ENCODE measurements around the gene ELOVL5. TPM values are rescaled to one million over a fixed set of nuclear protein-coding genes. Genes with fewer than 3 reads are reported as not detected.

ELOVL5 gene
- total and polyA plus RNA-seq, 10 donors, result 48.8 to 113 (median 91.2) TPM

GRCh38 chr6:53268858-53269608, 79.7 kb downstream of the ELOVL5 start:
- 92 to 96% (median 94%) methylated on average over 6 of the region's 6 CpGs for WGBS, 5 donors
- DNase-seq, result no peak
- TF ChIP-seq POLR2AphosphoS5 (IDR thresholded peaks at IDR 0.05), result no peak
- TF ChIP-seq, protein P1, sequence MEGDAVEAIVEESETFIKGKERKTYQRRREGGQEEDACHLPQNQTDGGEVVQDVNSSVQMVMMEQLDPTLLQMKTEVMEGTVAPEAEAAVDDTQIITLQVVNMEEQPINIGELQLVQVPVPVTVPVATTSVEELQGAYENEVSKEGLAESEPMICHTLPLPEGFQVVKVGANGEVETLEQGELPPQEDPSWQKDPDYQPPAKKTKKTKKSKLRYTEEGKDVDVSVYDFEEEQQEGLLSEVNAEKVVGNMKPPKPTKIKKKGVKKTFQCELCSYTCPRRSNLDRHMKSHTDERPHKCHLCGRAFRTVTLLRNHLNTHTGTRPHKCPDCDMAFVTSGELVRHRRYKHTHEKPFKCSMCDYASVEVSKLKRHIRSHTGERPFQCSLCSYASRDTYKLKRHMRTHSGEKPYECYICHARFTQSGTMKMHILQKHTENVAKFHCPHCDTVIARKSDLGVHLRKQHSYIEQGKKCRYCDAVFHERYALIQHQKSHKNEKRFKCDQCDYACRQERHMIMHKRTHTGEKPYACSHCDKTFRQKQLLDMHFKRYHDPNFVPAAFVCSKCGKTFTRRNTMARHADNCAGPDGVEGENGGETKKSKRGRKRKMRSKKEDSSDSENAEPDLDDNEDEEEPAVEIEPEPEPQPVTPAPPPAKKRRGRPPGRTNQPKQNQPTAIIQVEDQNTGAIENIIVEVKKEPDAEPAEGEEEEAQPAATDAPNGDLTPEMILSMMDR (IDR thresholded peaks at IDR 0.05 in 8 of 11, conservative IDR thresholded peaks at IDR 0.05 in 3 of 11), result no peak
- no peak for TF ChIP-seq POLR2A (IDR thresholded peaks at IDR 0.05)
- no peak overlapping the region for H3K4me3 ChIP-seq
- H3K27me3 ChIP-seq (replicated peaks in 1 of 7), result no peaks in the 10 kb centered on the region
- intact Hi-C loops (cut with DNase I; ENCODE audit: low total_unique reads), result no loop called here
- H3K4me1 ChIP-seq, result peaks cover 7 to 28% (median 19%) of the 10 kb centered on the region in 6 donors
- H3K9me3 ChIP-seq, result no peaks in the 10 kb centered on the region
- peaks cover 7 to 91% (median 78%) of the 10 kb centered on the region in 6 donors for H3K36me3 ChIP-seq
- H3K27ac ChIP-seq, result no peak overlapping the region

GRCh38 chr6:53266553-53267090, 82.1 kb downstream of the ELOVL5 start:
- intact Hi-C loops (cut with DNase I; ENCODE audit: low total_unique reads), result no loop called here
- WGBS, 5 donors, result 96 to 100% (median 98%) methylated on average over 4 of the region's 4 CpGs
- Histone ChIP-seq H3K4me1 (peaks cover 7 to 33% (median 21%) of the 10 kb centered on the region in 6 donors), H3K36me3 (peaks cover 6 to 90% (median 70%) of the 10 kb centered on the region in 6 donors), H3K27me3 (replicated peaks in 1 of 7) (no peaks in the 10 kb centered on the region), H3K27ac (peak overlapping the region in 2 of 8 donors; percentile 53 to 74), H3K9me3 (no peaks in the 10 kb centered on the region), H3K4me3 (no peak overlapping the region)
- no peak for DNase-seq
- no peak for TF ChIP-seq POLR2A (IDR thresholded peaks at IDR 0.05)

DNA sequence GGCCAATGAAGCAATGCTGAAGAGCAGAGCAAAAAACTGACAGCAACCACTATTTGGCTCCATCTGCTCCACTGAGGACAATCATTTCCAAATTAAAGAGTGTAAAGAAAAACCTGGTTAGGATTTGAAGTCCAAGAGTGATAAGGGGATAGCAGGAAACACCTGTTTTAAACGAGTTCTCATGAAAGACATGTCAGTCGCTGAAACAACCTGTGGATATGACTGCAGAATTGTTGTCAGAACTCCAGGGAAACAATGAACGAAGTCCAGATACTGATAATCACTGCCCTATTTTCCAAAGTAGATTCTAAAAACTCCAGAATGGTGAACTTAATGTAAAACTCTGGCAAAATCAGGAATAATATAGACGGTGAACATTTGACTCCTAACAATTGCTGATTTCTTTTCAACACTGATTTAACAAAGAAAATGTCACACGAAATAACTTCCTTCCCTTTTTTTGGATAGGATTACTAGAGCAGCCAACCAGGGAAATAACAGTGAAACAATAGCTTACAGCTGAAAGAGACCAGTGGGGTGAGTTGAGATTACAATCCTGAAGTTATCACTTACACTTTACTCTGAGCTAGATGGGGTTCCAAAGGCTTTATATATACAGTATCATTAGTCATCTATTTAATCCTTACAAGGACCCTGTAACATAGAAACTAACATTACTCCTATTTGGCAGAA, 83.7 kb downstream of the ELOVL5 start:
- Histone ChIP-seq H3K36me3 (peaks cover 3 to 90% (median 68%) of the 10 kb centered on the region in 6 donors), H3K9me3 (no peaks in the 10 kb centered on the region), H3K27ac (peak overlapping the region in 7 of 8 donors; percentile 9 to 75 (median 50)), H3K27me3 (replicated peaks in 1 of 7) (no peaks in the 10 kb centered on the region), H3K4me3 (peak overlapping the region in 1 of 8 donors; percentile 20), H3K4me1 (peaks cover 7 to 33% (median 24%) of the 10 kb centered on the region in 6 donors)
- no peak for DNase-seq
- WGBS, 5 donors, result 36 to 44% (median 42%) methylated on average over 5 of the region's 5 CpGs
- intact Hi-C loops (cut with DNase I; ENCODE audit: low total_unique reads), result no loop called here
- TF ChIP-seq, protein P1 (IDR thresholded peaks at IDR 0.05 in 8 of 11, conservative IDR thresholded peaks at IDR 0.05 in 3 of 11), result no peak
- no peak for TF ChIP-seq POLR2AphosphoS5 (IDR thresholded peaks at IDR 0.05)
- no peak for TF ChIP-seq POLR2A (IDR thresholded peaks at IDR 0.05)

DNA sequence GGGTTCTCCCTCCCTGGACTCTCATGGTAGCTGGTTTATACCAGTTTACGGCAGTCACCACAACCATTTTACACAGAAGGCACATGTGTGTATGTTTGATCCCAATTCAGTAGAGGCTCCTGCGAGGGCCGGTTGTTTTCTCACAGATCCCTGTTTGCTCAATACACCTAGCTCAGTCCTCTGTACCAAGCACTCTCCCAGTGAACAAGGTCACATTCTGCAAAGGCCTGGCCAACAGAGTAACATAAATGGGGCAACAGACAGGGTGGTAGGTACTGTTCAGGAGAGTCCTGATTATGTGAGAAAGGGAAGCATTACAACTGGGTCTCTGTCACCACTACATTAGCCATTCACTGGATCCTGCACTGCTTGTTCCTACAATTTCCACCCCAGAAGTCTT, 84.4 kb downstream of the ELOVL5 start:
- WGBS, 5 donors, result 94 to 99% (median 97%) methylated on average over 3 of the region's 3 CpGs
- H3K36me3 ChIP-seq, result peaks cover 3 to 90% (median 64%) of the 10 kb centered on the region in 6 donors
- H3K4me3 ChIP-seq, result no peak overlapping the region
- no peak for DNase-seq
- peaks cover 0 to 2% (median 0%) of the 10 kb centered on the region in 8 donors for H3K9me3 ChIP-seq
- TF ChIP-seq, protein P1 (IDR thresholded peaks at IDR 0.05 in 8 of 11, conservative IDR thresholded peaks at IDR 0.05 in 3 of 11), result no peak
- TF ChIP-seq POLR2A (IDR thresholded peaks at IDR 0.05) (no peak), POLR2AphosphoS5 (IDR thresholded peaks at IDR 0.05) (no peak)
- intact Hi-C loops (cut with DNase I; ENCODE audit: low total_unique reads), result no loop called here
- H3K4me1 ChIP-seq, result peaks cover 7 to 33% (median 26%) of the 10 kb centered on the region in 6 donors
- no peaks in the 10 kb centered on the region for H3K27me3 ChIP-seq (replicated peaks in 1 of 7)
- H3K27ac ChIP-seq, result peak overlapping the region in 4 of 8 donors; percentile 50 to 75 (median 64)

Data from spleen (tissue), 11 donors.